HG03159 (cell line): ENCODE results near the gene HDAC9.

Experiments used
- ATAC-seq: cut with Tn5 transposase; IDR thresholded peaks from one replicate; pipeline ENCODE4 v1.9.1; 2021; ENCODE audit warnings: mild to moderate bottlenecking, moderate library complexity; ENCODE audit not compliant: unreplicated experiment

Gene HDAC9

DNA sequence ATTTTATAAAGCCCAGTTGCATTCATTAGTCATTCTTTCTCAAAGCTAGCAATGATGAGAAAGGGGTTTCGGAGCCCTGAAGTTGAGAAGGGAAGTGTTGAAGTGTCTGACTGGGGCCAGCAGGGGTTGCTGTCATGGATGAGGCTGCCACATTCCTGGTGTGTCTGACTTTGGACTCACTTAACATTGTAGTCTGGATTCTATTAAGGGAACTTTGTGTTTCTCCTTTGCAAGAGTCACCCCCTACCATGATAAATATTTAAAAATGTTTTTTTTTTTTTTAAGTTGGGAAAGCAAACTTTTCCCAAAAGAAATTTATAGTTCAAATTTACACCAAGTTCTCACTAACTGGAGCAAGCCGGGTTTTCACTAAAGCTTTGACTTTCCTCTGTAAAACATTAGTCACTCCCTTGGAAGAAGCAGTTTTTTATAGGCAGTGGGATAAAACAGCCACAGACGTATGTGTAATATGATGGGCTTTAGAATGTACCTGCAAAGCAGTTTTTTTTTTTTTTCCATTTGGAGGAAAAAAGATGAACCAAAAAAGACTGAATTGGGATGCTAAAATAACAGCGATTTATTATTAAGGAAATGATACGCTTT, 378.3 kb downstream of the HDAC9 start:
- ATAC-seq: no peak

DNA sequence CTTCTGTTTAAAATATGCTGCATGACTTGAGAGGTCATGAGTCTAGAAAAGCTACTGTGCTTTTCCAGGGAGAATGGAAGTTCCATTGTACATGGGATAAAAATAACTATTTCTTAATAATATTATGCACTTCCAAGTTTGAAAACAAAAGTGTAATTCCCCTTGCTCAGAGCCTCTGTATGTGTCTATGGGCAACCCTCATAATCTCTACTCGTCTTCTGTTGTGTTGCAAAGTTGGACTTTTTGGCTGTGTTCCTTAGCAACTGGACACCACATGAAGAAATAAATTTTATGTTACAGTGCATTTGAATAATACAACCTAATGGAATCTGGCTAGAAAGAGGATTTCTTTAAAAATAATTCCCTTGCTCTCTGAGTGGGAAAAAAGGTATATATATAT, 379.3 kb downstream of the HDAC9 start:
- ATAC-seq: no peak

DNA sequence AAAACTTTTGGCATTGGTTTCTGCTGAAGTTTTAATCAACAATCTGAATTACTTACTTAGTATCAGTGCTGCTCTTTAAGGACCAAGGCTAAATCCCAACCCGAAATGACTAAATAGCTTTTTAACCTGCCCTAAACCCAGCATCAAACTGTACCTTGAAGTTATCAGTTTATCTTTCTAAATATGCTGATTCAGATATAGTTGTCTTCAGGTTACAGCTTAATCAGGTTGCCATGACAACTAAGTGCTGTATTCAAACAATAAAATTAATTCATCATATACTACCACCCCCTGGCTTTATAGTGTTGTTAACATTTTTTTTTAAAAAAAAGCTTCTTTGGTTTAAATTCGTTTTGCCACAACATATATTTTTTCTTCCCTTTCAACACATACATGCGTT, 382.3 kb downstream of the HDAC9 start:
- no peak for ATAC-seq

DNA sequence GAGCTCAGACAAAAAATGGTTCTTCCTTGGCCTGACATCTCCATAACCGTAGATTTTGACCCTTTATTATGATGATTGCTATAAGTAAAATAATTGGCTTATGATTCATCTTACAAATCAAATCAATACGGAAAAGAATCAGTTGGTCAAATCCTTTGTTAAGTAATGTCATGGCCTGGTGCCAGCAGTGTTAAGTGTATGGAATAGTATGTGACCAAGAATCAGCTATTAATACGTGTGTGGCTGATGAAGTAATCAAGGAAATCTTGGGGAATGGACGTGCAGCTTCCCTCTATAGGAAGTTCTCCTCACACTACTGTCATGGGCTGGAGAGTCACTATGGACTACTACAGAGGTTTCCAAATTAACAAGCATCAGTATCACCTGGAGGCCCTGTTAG, 391.3 kb downstream of the HDAC9 start:
- no peak for ATAC-seq

DNA sequence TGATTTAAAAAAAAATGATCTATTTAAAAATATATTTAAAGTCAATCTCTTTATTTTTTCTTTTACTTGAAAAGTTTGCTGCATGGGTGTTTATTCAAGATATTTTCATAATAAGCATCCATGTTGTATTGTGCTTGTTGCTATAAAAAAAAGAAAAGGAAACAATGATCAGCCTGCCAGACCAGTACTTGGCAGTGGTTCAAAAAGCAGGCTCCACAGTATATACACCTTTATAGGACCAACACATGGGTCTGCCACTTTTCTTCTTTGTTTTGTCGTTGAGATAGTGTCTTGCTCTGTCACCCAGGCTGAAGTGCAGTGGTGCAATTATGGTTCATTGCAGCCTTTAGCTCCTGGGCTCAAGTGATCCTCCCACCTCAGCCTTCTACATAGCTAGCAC, 393.9 kb downstream of the HDAC9 start:
- ATAC-seq: no peak

DNA sequence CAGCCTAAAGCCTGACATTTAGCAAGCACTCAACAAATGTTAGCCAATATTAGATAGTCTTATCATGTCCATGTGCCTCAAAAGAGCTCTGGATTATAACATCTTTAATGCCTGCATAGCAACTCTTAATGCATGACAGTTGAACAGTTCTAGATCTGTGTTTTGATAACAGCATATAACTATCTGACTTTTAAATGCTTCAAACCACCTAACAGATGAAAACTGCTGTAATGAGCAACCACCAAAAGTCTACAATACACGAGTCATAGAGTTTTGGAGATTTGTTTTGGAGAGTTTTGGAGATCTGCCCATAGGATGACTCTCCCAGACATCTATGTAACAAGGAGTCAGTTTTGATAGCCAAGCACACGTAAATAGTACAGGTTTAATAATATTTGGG, 394.6 kb downstream of the HDAC9 start:
- no peak for ATAC-seq

DNA sequence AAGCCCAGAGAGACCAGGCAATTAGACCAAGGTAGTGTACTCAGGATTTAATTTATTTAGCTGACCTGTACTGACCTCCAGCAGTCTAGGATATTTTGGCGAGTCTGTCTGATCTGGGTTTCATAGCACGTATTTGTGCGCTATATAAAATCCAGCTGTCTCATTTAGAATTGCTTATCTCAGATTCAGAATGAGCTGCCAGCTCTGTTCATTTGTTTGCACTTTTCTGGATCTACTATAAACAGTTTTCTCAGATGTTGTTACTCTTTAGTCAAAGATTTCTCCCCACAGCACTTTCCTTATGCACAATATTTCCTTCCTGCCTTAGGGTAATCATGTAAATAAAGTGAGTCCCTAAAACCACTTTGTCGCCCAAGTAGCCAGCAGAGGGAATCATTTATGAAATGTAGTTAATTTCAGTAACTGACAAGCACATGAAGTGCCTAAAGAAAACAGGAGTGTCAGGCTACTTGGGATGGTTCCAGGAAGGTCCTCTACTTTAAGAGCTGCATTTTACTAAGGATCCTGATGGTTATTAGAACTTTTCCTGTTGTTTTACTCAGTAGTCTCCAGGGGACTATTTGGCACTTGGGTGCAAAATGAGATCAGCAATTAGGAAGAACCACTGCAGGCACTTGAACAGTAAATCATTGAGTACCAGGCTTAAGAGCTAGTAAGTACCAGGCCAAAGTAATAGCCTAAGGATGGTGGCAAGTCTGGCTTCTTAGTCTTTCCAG, 395.5 kb downstream of the HDAC9 start:
- no peak for ATAC-seq

DNA sequence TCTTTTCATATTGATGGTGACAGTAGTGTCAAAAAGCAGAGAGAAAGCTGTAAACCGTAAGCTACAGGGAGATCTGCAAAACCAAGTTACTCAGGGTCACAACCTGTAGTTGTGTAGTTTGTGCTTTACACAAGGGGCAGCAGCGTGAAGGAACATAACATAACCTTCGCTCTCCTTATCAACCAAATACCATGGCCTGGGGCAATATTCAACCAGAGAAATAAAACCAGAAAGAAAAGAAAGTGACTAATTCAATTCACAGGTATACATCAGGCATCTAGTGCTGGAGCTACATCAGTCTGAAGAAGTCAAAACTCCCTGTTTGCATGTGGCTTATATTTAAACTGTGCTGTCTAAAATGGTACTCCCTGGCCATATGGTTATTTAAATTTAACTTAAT, 397.6 kb downstream of the HDAC9 start:
- ATAC-seq: no peak

DNA sequence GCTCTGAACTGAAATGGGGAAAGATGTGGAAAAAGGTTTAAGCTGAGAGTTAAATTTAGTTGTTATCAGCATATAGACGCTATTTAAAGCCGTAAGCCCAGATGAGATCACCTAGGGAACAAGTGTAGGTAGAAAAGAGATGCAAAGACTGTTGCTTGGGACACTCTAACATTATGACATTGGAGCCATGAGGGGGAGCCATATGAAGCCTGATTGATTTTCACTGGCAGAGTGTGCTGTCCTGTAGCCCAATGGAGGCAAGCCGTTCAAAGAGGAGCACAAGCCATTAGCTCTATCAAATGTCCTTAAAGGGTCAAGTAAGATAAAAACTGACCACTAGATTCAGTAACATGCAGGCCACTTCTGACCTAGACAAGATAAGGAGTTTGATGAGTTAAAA, 398.6 kb downstream of the HDAC9 start:
- no peak for ATAC-seq

DNA sequence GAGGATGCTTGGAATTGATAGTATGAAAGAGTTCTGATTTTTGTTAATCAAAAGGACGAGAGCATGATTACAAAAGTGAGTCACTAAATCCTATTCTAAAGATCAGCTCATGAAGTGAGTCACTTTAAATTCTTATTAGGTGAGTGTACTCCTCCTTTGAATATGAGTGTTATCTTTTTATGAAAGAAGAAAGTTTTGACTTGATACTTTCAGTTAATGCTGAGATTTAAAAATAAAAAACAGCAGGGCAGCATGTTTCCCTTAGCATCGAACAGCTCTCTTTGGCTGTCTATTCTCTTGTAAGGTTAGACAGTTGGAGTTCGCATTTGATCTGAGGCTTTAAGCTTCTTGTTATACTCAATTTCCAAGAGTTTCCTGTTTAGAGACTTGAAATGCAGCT, 399.9 kb downstream of the HDAC9 start:
- ATAC-seq: no peak

DNA sequence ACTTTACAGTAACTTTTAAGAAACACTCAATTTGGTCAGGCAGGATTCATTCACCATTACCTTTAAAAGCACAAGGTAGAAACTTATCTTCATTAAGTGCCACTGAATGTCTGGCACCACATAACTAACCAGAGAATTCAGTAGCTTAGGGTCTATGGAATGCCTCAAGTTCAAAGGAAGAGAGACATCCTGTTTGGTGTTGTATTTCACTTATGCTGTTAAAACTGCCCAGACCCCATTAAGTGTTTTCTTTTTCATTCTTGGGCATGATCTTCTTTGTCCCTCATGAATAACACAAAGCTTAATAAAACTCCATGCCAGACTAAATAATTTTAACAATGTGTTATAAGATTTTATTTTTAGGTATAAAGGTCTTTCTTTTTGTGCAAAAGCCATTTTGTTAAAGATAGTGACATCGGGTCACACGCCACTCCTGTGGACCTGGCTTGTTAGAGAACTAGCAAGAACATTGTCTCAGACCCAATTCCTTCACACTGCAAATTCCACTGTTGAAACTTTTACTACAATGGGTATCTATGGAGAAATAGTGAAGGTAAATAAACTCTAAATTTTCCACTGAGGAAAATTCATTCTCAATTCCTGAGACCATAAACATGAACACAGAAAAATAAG, 400.9 kb downstream of the HDAC9 start:
- ATAC-seq: no peak

DNA sequence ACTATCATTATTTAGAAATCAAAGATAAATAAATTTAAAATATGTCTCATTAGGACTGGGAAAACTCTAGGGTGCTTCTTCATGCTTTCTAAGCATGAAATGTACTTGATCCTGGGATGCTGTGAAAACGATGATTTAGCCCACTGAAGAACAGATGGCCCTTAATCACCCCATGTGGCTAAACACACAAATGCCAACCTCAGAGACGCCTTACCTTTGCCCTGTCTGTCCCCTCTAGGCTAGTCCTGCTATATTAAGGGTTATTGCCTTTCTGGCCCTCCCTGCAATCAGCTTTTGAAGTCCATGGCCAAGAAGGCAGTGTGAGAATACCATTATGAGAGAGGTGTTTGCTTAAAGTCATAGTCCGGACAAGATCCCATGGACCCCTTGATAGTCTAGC, 404.7 kb downstream of the HDAC9 start:
- ATAC-seq: no peak

DNA sequence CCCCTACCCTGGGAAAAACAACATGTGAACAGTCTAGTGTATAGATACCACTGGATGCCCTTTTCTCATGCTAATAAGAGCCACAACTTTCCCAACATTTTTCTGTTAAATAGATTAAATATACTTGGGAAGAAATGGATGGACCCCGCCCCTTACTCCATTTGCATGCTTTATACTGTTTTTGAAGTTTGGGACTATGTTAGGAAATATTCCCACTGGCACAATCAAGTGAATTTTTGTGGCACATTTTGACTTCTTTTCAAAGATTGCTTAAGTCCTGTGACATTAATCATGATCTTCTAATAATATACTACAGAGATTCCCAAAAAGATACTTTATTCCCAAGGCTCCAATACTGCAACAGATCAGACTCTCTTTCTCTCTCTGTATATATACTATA, 405.3 kb downstream of the HDAC9 start:
- ATAC-seq: no peak

DNA sequence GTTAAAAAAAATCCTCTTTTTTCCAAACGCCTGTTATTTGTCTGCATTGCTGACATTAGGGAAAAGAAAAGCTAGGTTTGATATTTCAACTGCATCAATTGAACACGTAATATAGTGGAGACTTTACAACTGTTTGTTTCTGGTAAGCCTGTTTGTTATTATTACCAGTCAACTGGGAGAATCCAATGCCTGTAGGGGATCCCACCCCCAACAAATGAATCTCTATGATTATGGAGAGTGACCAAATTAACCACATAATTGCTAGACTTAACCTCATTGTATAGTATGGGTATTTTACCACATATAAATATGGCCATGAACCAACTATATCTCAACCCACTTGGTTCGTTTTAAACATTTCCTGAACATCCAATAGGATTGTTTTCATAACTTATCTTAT, 405.8 kb downstream of the HDAC9 start:
- ATAC-seq: no peak

DNA sequence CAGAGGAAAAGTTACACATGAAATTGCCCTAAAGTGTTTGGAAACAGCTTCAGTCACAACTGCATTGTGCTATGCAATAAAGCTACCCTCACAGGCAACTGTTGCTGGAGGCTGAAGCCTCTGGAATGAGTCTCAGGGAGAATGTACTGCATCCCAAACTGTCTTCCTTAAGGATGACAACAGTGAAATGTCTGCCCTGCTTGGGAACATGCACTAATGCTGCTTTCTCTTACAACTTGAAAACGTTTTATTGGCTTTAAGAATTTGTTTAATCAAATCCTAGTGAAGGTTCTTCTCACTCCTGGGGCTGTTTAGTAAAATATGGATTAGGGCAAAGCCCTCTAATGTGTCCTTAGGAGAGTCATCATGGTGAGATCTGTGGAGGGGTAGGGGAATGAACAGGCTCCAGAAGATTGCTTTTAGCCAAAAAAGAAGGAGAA, 406.5 kb downstream of the HDAC9 start:
- no peak for ATAC-seq

DNA sequence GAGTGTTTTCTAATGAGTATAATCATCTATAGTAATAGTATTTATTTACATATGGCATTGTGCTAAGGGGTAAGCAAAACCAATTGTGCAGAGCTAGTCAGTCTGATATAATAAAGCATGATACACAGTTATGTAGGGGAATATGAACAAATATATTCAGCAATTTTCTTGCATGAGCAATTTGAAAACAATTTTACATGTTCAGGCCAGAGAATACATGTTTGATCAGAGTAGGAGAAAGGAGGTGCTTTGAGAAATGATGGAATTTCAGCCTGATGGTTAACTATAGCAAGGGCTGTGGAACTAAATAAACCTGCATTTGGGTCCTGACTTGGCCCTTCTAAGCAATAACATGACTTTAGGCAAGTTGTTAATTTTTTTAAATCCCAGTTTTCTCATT, 407.3 kb downstream of the HDAC9 start:
- ATAC-seq: no peak

DNA sequence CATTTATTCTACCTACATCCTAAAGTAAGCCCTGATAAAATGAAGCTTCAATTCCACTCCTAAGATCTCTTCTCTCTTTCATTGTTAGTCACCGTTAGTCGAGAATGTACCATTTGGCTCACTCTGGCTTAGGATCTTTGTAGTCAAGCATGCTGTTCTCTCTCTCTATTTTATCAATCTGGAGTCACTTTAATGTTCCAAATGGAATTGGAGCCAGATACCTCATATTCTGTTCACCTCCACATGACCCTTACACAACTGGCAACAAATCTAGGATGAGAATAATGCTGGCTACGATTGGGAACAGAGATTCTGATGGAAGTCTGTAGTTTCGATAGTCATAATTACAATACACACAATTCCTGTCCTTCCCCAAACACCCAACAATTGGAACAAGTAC, 408.1 kb downstream of the HDAC9 start:
- no peak for ATAC-seq

DNA sequence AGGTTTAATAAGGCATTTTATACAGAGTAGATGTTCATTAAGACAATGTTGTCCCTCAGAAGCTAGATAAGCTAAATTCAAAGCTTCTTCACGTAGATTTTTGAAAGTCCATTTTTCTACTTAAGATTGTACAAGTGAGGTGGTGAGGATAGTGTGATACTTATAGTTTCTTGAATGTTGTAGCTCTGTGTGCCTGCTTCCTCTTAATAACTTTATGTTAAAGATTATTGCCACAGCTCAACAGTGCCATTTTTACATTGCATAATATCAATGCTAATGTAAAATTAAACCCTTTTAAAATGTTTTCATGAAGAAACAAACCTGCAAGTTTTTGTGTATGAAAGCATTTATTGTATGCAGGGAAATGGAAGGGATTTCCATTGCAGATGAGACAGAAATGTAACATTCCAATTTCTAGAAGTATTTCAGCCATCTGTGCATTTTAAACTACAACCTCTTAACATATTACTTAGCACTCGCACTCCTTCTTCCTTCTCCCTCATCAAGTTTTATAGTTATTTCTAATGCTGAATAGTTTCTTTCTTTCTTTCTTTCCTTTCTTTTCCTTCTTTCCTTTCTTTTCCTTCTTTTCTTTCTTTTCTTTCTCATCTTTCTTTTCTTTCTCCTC, 409.9 kb downstream of the HDAC9 start:
- no peak for ATAC-seq

DNA sequence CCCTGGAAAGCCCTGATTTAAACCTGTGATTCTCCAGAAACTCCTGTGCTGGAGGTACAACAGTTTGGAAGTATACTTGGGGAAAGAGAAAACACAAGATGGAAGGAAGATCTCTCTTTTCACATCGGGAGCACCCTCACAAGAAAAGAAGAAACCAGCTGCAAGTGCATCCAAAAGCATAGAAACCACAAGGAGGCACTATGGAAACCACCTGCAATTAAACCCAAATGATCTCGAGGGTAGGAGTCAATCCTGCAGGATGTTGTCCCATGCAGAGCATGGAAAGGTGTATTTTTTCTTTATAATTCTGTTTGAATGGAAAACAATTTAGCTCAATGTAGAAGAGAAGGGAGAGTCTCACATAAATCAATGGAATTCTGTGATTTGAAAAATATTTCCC, 411.4 kb downstream of the HDAC9 start:
- no peak for ATAC-seq

DNA sequence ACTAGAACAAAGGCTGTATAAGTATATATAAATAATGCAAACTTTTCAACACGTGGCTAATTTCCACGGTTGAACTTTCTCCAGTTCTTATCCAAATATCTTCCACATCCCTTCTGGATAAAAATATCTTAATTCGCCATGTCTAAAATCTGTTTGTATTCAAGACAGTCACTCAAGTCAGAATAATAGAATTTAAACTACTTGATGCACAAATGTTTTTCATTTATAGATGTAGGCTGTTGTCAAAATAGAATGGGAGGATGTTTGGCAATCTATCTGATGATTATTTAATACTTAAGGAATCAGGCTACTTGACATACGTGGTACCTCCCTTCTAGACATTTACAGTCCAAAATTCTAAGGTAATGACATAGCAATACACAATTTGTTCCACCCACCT, 417.6 kb downstream of the HDAC9 start:
- ATAC-seq: no peak

DNA sequence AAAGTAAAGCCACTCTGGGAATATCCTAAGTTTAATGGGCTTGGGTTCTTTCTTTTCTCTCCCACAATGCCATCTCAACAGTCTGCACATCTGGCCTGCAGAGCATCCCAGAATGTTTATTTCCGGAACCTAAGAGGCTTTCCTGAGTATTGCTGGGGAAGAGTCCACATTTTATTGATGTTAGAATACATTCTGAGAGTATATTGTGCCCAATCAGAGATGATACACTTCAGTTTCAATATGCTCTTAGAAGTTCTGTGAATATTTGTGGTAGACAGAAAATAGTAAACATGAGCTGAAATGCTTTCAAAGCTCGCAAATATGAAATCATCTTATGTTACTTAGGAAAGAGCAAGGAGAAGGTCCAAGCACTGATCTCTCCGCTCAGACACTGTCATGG, 421.3 kb downstream of the HDAC9 start:
- no peak for ATAC-seq

DNA sequence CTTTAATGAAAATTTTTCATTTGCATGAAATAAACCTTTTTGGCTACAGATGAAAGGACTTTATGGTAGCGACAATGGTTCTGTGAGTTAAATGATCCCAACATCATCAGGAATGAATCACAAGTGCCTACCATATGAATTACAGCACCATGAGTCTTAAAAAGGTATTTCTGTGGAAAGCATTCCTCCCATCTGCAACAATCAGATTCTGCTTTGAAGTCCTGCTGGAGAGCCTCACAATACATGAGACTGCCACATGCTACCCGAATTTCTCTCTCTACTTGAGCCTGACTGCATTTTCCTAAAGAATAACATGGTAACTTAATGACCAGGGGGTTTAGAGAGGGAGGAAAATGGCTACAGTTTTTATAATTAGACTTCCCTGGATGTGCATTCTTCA, 431.6 kb downstream of the HDAC9 start:
- no peak for ATAC-seq
